ENCODE measurements around the gene TNIP2. TPM values are rescaled to one million over a fixed set of nuclear protein-coding genes. Genes with fewer than 3 reads are reported as not detected.
A peak's percentile ranks its signal among the peaks of the same experiment; 100 is the strongest.

Gene TNIP2
- total RNA-seq, 1 donor from 2014 or later: 13.1 TPM

DNA sequence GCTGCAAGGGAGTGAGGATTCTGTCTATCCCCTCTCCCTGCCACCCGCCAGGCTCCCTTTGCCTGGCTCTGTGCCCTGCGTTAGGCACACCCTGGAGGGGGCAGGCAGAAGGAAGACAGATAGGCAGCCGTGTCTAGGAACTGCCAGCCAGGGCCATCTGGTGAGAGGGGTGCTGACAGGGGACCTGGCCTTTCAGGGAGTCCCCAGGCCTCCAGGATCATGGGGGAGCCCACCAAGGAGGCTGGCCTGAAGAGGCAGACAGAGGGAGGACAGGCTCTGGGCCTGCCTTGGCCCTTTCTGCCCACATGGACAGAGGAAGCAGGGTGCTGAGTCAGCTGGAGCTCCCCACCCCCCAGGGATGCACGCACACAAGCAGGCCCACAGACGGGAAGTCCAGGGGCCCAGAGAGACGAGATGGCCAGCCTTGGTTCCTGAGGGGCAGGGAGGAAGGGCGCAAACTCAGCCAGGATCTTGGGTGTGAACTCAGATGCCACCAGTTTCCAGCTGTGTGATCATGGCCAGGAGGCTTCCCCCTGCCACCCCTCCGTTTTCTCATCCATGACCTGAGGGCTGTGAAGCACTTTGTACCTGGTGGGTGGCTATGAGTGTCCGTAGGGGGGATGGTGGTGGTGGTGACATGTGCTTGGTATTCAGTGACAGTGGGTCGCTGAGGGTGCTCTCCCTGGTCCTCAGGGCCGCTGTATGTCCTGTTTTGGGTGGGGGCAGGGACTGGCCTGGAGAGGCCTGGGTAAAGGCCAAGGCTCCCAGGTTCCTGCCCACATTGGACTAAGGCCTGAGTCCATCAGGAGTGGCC is 38.6 kb upstream of the TNIP2 start:
- DNase-seq (ENCODE audit: low spot score): peak; percentile 92

GRCh38 chr4:2793586-2794485 is 37.7 kb upstream of the TNIP2 start:
- DNase-seq (ENCODE audit: low spot score): peak; percentile 95
- ATAC-seq: peak; percentile 41

More for the DNA sequence above, 38.6 kb upstream of the TNIP2 start:
- peak; percentile 40 for ATAC-seq

GRCh38 chr4:2792711-2793585 is 36.8 kb upstream of the TNIP2 start, which contains the start of gene SH3BP2:
Gene SH3BP2, plus strand, starts transcription at chr4:2793085. Its CDS starts 27,533 bp downstream, at chr4:2820618.
- ATAC-seq: peak; percentile 57
- DNase-seq (ENCODE audit: low spot score): peak; percentile 94

DNA sequence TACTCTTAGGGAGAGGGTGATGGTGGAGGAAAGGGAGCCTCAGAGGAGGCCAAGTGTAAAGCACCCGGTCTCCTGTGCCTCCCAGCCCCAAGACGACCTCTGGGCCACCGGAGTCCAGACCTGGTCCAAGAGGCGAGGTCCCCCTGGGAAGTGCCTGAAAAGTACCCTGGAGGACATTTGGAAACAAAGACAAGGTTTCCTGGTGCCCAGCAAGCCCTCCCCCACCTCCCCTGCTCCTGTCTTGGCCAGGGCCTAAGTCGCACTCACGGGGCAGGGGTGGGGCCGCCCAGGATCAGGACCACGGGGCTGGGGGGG is 36.2 kb upstream of the TNIP2 start:
- ATAC-seq: peak; percentile 2
- no peak for DNase-seq (ENCODE audit: low spot score)

DNA sequence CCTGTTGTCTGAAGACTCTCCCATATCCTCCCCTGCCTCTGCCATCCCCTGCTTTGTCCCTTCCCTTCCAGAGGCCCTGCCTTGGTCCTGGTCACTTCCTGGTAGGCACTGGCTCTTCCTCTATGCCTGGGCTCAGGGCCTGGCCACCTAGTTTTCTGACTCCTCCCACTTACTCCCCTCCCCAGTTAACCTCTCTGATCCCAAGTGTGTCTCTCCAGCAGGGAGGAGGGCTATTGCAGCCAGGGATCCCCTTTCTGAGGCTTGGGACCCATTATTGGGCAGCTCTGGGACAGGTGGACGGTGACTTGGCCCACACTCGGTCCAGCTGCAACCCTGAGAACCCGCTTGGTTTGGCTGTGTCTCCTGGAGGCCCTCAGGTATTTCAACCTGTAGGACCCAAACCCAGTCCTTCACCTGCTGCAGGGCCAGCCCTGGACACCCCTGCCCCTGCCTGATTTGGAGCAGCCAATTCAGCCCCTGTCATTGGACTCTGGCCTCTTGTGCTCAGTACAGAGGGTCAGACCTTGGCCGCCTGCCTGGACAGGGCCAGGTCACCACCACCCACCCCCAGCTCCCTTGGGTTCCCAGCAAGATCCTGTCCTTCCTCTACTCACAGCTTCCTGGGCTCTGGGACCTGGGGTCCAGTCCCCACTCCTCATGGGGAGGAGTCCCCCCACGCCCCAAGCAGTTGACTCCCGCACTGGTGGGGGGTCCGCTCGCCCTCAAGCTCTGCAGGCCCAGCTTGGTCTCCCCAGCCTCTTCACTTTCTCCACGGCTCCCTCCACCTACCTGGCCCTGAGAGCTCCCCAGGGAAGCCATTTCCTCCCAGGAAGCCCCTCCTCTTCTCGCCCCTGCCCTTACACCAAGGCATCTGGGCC is 35.6 kb upstream of the TNIP2 start:
- ATAC-seq: peak; percentile 46
- peak; percentile 94 for DNase-seq (ENCODE audit: low spot score)

DNA sequence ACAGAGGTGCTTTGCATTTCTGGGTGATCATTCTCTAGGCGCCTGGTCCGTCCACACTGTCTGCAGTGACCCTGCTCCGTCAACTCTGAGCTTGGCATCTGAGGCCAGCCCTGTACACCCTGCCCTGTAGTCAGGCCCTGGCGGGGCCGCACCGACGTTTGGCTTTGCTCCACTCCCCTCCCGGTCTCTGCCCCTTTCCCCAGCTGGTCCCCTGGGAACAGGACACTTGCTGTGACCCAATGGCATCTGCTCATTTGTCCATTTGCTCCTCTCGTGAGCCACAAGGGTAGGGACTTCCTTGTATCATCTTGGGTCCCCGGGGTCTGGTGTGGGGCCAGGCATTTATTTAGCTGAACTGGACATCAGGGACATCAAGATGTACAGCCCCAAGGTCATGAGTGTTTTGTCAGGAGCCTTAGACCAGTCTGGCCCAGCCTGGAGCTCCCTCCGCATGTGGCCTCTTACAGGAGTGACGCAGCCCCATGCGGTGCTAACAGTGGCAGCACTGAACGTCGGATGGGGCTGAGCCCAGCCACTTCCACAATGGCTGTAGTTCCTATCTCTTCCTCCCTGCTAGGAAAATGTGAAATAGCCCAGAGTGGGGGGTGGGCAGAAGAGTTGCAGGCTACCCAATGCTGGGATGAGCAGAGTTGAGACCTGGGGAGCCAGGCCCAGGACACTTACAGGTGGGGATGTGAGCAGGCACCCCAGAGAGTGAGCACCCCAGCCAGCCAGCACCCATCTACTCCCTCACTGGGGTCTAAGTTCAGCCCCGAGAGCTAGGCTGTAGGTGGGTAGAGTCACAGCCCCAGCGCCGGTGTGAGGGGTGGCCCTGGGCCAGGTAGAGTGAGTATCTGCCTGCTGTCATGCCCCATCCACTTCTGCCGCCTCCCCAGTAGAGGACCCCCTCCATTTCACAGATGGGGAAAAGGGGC is 34.7 kb upstream of the TNIP2 start:
- DNase-seq (ENCODE audit: low spot score) (peak; percentile 93), ATAC-seq (peak; percentile 39)

DNA sequence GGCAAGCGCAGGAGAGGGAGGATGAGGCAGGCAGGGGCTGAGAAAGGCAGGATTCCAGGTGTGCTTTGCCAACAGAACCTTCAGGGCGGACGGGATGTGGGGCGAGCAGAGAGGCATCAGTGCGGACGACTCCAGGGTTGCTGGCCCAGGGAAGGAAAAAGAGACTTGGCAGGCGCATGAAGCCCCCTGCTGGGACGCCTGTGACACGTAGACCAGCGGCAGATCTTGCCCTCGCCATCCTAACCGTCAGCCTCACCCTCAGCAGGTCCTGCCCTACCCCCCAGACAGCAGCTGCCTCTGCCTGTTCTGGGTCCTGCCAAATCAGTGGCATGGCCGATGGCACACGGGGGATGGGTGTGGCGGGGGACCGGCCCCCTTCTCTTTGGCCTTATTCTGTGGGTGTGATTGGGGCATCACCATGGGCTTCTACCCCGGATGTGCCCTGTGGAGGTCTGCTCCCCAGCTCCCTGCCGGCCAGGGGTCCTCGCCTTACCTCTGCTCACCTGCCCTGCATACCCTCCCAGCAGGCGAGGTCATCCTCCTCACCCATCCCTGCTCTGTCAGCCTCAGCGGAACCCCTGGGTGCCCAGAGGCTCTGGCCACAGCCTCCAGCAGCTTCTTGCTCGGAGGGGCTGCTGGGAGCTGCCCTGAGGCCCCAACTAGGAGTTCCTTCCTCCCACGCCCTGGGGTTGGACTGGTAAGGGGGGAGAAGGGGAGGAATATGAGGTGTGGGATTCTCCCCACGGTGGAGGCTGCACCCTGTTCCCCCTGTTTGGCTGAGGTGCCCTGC is 33.9 kb upstream of the TNIP2 start:
- ATAC-seq (no peak), DNase-seq (ENCODE audit: low spot score) (no peak)

GRCh38 chr4:2789351-2789750 is 33.2 kb upstream of the TNIP2 start:
- peak; percentile 43 for DNase-seq (ENCODE audit: low spot score)
- ATAC-seq: no peak

DNA sequence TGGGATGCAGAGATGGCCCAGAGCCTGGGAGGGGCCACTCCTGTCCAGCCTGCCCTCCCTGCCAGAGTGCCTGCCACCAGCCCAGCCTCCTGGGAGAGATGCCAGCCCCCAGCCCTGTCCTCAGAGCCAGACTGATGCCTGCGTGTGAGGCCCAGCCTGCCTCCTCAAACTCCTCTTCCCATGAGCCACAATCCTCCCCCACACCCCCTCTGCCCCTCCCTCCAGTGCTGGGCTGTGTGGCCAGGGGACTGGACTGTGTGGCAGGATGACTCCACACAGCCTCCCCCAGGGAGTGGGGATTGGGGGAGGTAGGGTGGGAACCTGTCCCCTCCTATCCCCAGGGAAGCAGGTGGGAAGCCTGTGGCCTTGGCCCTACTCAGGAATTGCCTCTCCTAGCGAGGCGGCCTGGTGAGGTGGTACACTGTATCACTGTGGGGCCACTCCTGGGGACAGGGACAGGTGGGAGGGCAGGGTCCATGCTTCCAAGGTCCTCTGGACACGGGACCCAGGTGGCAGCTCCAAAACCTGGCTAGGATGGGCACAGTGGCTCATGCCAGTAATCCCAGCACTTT is 32.5 kb upstream of the TNIP2 start:
- peak; percentile 35 for ATAC-seq
- peak; percentile 85 for DNase-seq (ENCODE audit: low spot score)

DNA sequence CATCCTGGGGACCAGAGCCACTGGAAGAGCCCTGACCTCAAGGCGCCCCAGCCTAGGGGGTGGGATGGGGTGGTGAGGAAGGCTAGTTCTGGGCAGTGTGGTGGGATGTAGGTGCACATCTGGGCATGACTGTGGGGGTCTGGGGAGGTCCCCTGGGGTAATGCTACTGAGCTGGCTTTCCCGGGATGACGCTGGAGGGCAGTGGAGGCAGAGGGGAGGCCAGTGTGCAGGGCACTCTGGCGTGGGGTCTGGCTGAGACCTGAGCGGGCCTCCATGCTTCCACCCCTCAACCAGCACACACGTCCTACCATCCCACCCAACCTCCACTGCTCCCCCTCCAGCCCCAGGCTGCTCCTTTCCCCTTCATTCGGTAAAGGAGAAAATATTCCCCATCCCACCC is 32.0 kb upstream of the TNIP2 start:
- DNase-seq (ENCODE audit: low spot score) (no peak), ATAC-seq (no peak)

DNA sequence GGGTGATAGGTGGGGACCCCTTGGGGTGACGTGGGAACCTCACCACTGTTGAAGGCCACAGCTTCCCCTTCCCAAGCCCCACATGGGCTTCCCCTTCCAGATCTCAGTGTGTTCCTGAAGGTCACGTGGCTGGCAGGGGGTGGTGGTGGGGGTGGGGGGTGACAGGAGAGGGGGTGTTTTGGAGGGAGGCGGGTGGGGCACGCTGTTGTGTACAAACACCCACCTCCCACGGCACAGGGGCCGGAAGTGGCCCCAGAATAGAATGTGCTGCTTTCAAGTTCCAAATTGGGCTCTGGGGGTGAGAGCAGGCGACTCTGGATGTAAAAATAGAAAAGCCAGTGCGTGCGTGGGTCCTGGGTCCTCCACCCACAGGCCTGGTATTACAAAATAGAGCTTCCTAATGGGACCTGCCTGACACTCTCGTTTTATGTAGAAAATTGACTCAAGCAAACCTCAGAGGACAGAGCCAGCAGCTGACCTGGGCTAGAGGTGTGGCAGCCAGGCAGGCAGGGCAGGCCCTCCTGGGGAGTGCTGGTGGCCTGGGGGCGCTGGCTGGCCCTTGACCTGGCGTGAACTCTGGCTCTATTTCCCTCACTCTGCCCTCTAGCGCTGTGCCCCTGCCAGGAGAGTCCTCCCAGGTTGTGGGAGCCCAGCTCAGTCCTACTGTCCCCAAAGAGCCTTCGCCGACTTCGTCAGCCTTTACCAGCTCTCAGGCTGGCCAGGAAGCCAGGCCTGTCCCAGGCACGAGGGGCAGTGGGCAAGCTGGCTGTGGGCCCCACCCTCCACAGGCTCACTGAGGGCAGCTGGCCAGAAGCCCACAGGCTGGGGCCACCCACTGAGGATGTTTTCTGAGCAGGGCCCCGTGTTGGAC is 31.3 kb upstream of the TNIP2 start:
- ATAC-seq (no peak), DNase-seq (ENCODE audit: low spot score) (peak; percentile 51)

GRCh38 chr4:2786794-2787229 is 30.7 kb upstream of the TNIP2 start:
- ATAC-seq (no peak), DNase-seq (ENCODE audit: low spot score) (no peak)

GRCh38 chr4:2786152-2786671 is 30.1 kb upstream of the TNIP2 start:
- DNase-seq (ENCODE audit: low spot score) (peak; percentile 45), ATAC-seq (no peak)

- ATAC-seq (no peak), DNase-seq (ENCODE audit: low spot score) (peak; percentile 33)
Observed at GRCh38 chr4:2785613-2786012, 29.5 kb upstream of the TNIP2 start.

- peak; percentile 5 for DNase-seq (ENCODE audit: low spot score)
- no peak for ATAC-seq
Observed at GRCh38 chr4:2783790-2784189, 27.7 kb upstream of the TNIP2 start.

- ATAC-seq (no peak), DNase-seq (ENCODE audit: low spot score) (peak; percentile 14)
Observed at GRCh38 chr4:2781911-2782310, 25.8 kb upstream of the TNIP2 start.
